ENCODE measurements around the gene SAMD9L.

Gene SAMD9L

GRCh38 chr7:93148144-93148543, at the start of gene SAMD9L:
Gene SAMD9L, minus strand, starts transcription at chr7:93148385. Its CDS starts 12,414 bp downstream, at chr7:93135971.
- ChIA-PET CTCF (no interaction called here), POLR2A (ENCODE audit: low non-redundant PET) (no interaction called here)
- no peak for TF ChIP-seq CTCF (conservative IDR thresholded peaks at IDR 0.05; ENCODE audit: low read depth)
- no peak within 1 kb of the TSS for H3K27ac ChIP-seq
- no peak for DNase-seq (ENCODE audit: low spot score)

GRCh38 chr7:93196336-93196735, 48.2 kb upstream of the SAMD9L start:
- TF ChIP-seq CTCF (conservative IDR thresholded peaks at IDR 0.05; ENCODE audit: low read depth) = no peak
- ChIA-PET POLR2A (ENCODE audit: low non-redundant PET) (no interaction called here), CTCF (no interaction called here)
- DNase-seq (ENCODE audit: low spot score) = no peak
- H3K27ac ChIP-seq = no peak overlapping the region

- H3K27ac ChIP-seq = no peak overlapping the region
- POLR2A ChIA-PET (ENCODE audit: low non-redundant PET) = no interaction called here
- no peak for TF ChIP-seq CTCF (conservative IDR thresholded peaks at IDR 0.05; ENCODE audit: low read depth)
- CTCF ChIA-PET = no interaction called here
- DNase-seq (ENCODE audit: low spot score) = peak; percentile 43
Observed at GRCh38 chr7:93194386-93194785, 46.2 kb upstream of the SAMD9L start.

GRCh38 chr7:93188870-93189634, 40.9 kb upstream of the SAMD9L start:
- no peak for DNase-seq (ENCODE audit: low spot score)
- no peak overlapping the region for H3K27ac ChIP-seq
- no peak for TF ChIP-seq CTCF (conservative IDR thresholded peaks at IDR 0.05; ENCODE audit: low read depth)
- ChIA-PET CTCF (no interaction called here), POLR2A (ENCODE audit: low non-redundant PET) (no interaction called here)

- DNase-seq (ENCODE audit: low spot score) = peak; percentile 33
- no peak overlapping the region for H3K27ac ChIP-seq
- CTCF ChIA-PET = interaction anchor here (0.6 kb wide), 1 partner anchor 153 kb away, joined by 3 read pairs; no protein-coding TSS in a partner anchor
- no peak for TF ChIP-seq CTCF (conservative IDR thresholded peaks at IDR 0.05; ENCODE audit: low read depth)
- POLR2A ChIA-PET (ENCODE audit: low non-redundant PET) = no interaction called here
Observed at GRCh38 chr7:93185303-93186027, 37.3 kb upstream of the SAMD9L start.

GRCh38 chr7:93179173-93179572, 31.0 kb upstream of the SAMD9L start:
- H3K27ac ChIP-seq = no peak overlapping the region
- DNase-seq (ENCODE audit: low spot score) = no peak
- CTCF ChIA-PET = interaction anchor here (0.8 kb wide), 1 partner anchor 48 kb away, joined by 3 read pairs; no protein-coding TSS in a partner anchor
- POLR2A ChIA-PET (ENCODE audit: low non-redundant PET) = no interaction called here
- TF ChIP-seq CTCF (conservative IDR thresholded peaks at IDR 0.05; ENCODE audit: low read depth) = no peak

All from RWPE1 (cell line).